ENCODE data around the gene LRRC26.
"Not testable (repeated sequence)": the region's sequence is repeated elsewhere in the genome, so short reads cannot be mapped to it uniquely, and the experiment has no call there.

LRRC26 gene

GRCh38 chr9:137136881-137137607 lies 32.8 kb downstream of the LRRC26 start:
- no peak for DNase-seq (ENCODE audit: low spot score)

DNA sequence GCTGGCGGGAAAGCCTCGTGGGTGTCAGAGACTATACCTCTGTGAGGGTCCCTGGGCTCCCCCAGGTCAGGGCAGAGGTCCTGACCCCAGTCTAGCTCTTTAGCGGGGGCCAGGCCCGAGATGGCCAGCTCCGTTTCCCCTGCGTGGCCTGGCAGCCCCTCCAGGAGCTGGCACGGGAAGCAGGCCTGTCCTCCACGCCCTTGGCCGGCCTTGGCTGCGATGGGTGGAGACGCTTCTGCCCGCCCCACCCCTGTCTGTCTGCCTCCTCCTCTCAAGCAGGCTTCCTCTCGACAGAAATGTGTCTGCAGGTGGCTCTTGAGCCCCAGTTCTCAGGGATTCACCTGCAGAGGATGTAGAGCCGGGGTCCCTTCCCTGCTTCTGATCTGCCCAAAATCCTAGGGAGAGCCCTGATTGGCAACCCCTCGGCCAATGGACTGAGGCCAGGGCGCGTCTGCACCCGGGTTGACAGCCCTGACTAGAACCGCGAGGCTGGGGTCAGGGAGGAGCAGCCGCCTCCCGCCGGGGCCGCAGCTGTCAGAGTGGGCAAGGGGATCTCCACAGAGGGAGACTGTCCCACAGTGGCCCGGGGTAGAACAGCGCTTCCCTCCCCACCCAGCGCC lies 33.5 kb downstream of the LRRC26 start:
- DNase-seq (ENCODE audit: low spot score), result no peak

DNA sequence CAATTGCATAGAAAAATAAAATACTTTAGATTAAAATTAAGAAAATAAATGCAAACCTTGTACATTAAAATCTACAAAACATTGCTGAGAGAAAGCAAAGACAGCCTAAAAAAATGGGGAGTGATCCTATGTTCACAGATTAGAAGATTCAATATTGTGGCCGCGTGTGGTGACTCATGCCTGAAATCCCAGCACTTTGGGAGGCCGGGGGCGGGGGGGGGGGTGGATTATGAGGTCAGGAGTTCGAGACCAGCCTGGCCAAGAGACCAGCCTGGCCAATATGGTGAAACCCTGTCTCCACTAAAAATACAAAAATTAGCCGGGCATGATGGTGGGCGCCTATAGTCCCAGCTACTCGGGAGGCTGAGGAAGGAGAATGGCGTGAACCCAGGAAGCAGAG lies 34.7 kb downstream of the LRRC26 start:
- not testable (repeated sequence) for DNase-seq (ENCODE audit: low spot score)

- no peak for DNase-seq (ENCODE audit: low spot score)
These were observed 35.7 kb downstream of the LRRC26 start for GRCh38 chr9:137134191-137134590.

GRCh38 chr9:137130176-137130755 lies 39.6 kb downstream of the LRRC26 start:
- no peak for DNase-seq (ENCODE audit: low spot score)

DNA sequence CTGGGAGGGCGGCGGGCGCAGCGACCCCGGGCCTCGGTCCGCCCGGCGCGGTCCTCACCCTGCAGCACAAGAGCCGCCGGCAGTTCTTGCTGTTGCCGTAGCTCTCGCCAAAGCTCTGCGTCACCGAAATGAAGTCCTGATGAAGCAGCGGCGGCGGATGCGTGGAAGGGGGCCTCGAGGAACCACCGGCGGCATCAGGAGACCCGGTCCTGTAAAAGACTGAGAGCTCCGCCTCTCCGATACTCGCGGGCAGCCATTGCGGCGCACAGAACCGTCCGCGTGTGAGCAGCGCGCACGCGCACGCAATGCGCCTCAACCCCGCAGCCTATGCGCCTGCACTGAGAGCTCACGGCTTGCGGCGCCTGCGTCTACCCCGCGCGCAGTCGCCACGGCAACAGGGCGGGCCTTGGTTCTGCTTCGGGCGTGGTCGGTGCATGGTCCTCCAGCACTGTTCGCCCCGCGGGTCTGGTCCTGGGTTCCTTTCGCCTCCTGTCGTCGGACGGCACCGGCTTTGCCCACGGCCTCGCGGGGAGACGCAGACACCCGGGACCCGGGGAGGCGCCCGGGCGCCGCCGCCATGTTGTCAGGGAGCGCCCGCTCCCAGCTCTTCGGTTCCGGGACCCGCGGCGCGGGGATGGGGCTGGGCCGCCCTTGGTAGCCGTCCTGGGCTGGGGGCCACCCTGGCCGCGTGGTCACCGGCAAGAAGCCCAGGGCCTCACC lies 40.2 kb downstream of the LRRC26 start:
- peak; percentile 86 for DNase-seq (ENCODE audit: low spot score)

GRCh38 chr9:137128862-137129455 lies 40.9 kb downstream of the LRRC26 start:
- no peak for DNase-seq (ENCODE audit: low spot score)

- DNase-seq (ENCODE audit: low spot score), result no peak
These were observed 41.5 kb downstream of the LRRC26 start for GRCh38 chr9:137128158-137128861.

DNA sequence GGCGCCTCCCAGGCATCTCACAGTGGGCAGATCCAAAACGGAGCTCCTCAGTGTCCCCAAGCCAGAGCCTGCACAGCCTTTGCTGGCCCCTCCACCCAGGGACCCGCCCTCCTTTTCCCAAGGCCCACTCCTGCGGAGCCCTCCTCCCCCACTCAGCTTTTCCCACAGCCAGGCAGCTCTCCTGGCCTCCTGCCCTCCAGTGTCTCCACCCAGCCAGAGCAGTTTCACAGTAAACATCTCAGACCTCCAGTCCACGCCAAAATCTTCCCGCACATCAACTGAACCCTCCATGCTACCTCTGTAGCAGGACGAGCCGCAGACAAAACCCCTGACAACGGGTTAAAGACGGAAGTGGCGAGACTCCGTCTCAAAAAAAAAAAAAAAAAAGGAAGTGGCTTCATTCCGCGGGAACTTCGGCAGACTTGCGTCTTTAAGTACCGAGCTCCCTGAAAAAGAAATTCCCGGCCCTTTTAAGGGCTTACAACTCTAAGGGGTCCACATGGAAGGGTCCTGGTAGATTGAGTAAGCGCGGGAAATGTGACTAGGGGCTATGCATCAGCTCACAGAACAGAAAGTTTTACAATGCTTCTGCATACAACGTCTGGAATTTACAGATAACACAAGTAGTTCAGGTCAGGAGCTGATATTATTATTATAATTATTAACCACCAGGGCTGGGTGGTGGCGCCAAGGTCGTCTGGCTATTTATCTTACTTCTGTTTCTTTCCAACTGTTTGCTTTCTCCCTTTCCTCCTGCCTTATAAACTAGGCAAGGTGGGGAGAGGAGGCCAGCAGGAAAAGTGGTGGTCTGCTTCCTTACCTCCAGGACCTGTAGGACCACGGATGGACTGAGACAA lies 42.3 kb downstream of the LRRC26 start:
- no peak for DNase-seq (ENCODE audit: low spot score)

DNA sequence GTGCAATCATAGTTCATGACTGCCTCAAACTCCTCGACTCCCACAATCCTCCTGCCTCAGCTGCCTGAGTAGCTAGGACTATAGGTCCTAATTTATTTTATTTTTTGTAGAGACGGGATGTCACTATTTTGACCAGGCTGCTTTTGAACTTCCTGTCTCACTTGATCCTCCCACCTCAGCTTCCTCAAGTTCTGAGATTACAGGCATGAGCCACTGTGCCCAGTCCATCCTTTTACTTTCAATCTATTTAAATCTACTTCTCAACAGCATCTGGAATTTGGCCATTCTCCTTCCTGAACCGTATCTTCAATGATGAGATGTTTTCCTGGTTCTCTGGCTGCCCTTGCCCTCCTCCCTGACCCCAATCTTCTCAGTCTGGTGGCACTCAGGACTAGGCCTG lies 43.1 kb downstream of the LRRC26 start:
- DNase-seq (ENCODE audit: low spot score), result no peak

- not testable (repeated sequence) for DNase-seq (ENCODE audit: low spot score)
These were observed 45.8 kb downstream of the LRRC26 start for GRCh38 chr9:137123952-137124462.

GRCh38 chr9:137123468-137123837 lies 46.4 kb downstream of the LRRC26 start:
- DNase-seq (ENCODE audit: low spot score), result no peak

DNA sequence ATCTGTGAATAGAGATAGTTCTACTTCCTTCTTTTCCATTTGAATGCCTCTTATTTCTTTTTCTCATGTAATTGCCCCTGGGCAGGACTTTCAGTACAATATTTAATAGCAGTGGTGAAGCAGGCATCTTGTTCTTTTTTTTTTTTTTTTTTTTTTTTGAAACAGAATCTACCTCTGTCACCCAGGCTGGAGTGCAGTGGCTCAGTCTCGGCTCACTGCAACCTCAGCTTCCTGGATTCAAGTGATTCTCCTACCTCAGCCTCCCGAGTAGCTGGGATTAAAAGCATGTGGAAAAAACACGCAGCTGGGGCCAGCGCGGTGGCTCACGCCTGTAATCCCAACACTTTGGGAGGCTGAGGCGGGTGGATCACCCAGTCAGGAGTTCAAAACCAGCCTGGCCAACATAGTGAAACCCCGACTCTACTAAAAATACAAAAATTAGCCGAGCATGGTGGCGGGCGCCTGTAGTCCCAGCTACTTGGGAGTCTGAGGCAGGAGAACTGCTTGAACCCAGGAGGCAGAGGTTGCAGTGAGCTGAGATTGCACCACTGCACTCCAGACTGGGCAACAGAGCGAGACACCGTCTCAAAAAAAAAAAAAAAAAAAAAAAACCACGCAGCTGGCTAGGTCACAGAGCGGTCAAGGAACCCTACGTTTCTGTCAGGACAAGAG lies 46.9 kb downstream of the LRRC26 start:
- not testable (repeated sequence) for DNase-seq (ENCODE audit: low spot score)

GRCh38 chr9:137121927-137122795 lies 47.7 kb downstream of the LRRC26 start:
- DNase-seq (ENCODE audit: low spot score), result not testable (repeated sequence)

Measured in putamen (tissue), 1 donor.